HG03135 (cell line): ENCODE measurements around the gene CDADC1.

Source experiments
- ATAC-seq: cut with Tn5 transposase; IDR thresholded peaks from one replicate; pipeline ENCODE4 v1.9.1; 2021; ENCODE audit warnings: mild to moderate bottlenecking, moderate library complexity; ENCODE audit not compliant: unreplicated experiment

Gene CDADC1

GRCh38 chr13:49247643-49248621, at the start of gene CDADC1:
Gene CDADC1, plus strand, starts transcription at chr13:49247925. Its CDS starts 113 bp downstream, at chr13:49248038.
- peak; percentile 97 for ATAC-seq

GRCh38 chr13:49206641-49207040, 41.1 kb upstream of the CDADC1 start:
- no peak for ATAC-seq

- ATAC-seq: no peak
Observed at GRCh38 chr13:49208619-49209018, 39.1 kb upstream of the CDADC1 start.

- no peak for ATAC-seq
Observed at GRCh38 chr13:49210114-49210513, 37.6 kb upstream of the CDADC1 start.

GRCh38 chr13:49210669-49211068, 37.1 kb upstream of the CDADC1 start:
- ATAC-seq: no peak

- ATAC-seq: no peak
Observed at GRCh38 chr13:49213539-49213938, 34.2 kb upstream of the CDADC1 start.

- ATAC-seq: no peak
Observed at GRCh38 chr13:49213997-49214916, 33.5 kb upstream of the CDADC1 start.

- ATAC-seq: no peak
Observed at GRCh38 chr13:49214917-49215376, 32.8 kb upstream of the CDADC1 start.

GRCh38 chr13:49216334-49216733, 31.4 kb upstream of the CDADC1 start:
- ATAC-seq: no peak

- no peak for ATAC-seq
Observed at GRCh38 chr13:49217962-49218492, 29.7 kb upstream of the CDADC1 start.

- ATAC-seq: no peak
Observed at GRCh38 chr13:49218493-49219051, 29.2 kb upstream of the CDADC1 start.

- no peak for ATAC-seq
Observed at GRCh38 chr13:49219647-49220035, 28.1 kb upstream of the CDADC1 start.

- peak; percentile 71 for ATAC-seq
Observed at GRCh38 chr13:49220036-49220855, 27.5 kb upstream of the CDADC1 start, which contains the start of gene MLNR. Gene MLNR, plus strand, starts transcription at chr13:49220338. Its CDS starts 0 bp downstream, at chr13:49220338.

- no peak for ATAC-seq
Observed at GRCh38 chr13:49220856-49221589, 26.7 kb upstream of the CDADC1 start.

- no peak for ATAC-seq
Observed at GRCh38 chr13:49221590-49221965, 26.1 kb upstream of the CDADC1 start.

GRCh38 chr13:49225223-49226042, 22.3 kb upstream of the CDADC1 start:
- ATAC-seq: no peak

GRCh38 chr13:49226613-49227012, 21.1 kb upstream of the CDADC1 start:
- no peak for ATAC-seq

GRCh38 chr13:49234741-49235140, 13.0 kb upstream of the CDADC1 start:
- ATAC-seq: no peak
